ENCODE results near the gene TCTN2.

GRCh38 chr12:123757561-123757960, 86.6 kb downstream of the TCTN2 start:
- TF ChIP-seq TARDBP (IDR thresholded peaks at IDR 0.05) (no peak), FOXM1 (IDR thresholded peaks at IDR 0.05; ENCODE audit: borderline replicate concordance) (no peak), HDGF (IDR thresholded peaks at IDR 0.05; ENCODE audit: borderline replicate concordance) (no peak), ZNF384 (IDR thresholded peaks at IDR 0.05) (no peak), FOXA1 (IDR thresholded peaks at IDR 0.05) (no peak), SUZ12 (IDR thresholded peaks at IDR 0.05) (no peak), L3MBTL2 (conservative IDR thresholded peaks at IDR 0.05) (no peak)
